IPS-NIHi7 (cell line): ENCODE measurements around the gene SALL1.

Experiments used
- DNase-seq: peaks from one replicate; pipeline ENCODE4 v3.0.0; 2012; ENCODE audit warnings: mixed read lengths; ENCODE audit errors: extremely low spot score

SALL1 gene

GRCh38 chr16:51150888-51151320 is at the start of gene SALL1:
Gene SALL1 (minus strand): TSS chr16:51151270. CDS start chr16:51151241, 29 bp downstream.
- DNase-seq = no peak

- DNase-seq = no peak
These were observed 49.7 kb upstream of the SALL1 start for GRCh38 chr16:51200793-51201192.

DNA sequence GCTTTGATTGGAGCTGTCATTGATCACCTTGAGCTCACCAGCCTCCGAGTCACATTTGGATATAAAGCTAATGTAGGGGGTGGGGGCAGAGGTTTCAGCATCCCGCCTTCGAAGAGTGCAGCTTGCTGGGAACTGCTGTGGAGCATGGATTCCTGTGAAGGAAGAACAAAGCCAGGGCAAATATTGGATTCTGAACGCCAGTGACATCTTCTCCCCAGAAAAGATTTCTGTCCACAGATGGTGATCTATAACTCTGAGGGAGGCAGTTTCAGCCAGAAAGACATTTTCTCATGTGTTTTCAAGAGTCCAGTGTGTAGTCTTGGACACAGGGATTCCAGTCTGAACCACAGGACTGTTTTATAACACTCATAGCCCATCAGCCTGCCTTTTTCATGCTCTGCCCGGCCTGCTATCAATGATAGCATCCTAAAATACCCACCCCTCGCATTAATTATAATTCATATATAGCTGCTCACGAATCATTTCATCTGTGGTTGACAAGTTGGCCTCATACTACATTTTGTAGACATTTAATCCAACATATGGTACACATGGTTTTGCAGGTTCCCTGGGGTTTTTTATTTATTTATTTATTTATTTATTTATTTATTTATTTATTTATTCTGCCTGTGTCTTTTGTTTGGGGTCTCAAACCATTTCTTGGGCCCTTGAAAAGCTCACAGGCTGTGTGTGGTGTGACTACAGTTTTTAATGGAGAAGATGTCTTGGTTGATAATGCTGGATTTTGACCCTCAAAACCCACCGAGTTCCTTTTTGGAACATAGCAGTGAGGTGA is 47.1 kb upstream of the SALL1 start:
- no peak for DNase-seq

- no peak for DNase-seq
These were observed 42.8 kb upstream of the SALL1 start for GRCh38 chr16:51193879-51194278.

DNA sequence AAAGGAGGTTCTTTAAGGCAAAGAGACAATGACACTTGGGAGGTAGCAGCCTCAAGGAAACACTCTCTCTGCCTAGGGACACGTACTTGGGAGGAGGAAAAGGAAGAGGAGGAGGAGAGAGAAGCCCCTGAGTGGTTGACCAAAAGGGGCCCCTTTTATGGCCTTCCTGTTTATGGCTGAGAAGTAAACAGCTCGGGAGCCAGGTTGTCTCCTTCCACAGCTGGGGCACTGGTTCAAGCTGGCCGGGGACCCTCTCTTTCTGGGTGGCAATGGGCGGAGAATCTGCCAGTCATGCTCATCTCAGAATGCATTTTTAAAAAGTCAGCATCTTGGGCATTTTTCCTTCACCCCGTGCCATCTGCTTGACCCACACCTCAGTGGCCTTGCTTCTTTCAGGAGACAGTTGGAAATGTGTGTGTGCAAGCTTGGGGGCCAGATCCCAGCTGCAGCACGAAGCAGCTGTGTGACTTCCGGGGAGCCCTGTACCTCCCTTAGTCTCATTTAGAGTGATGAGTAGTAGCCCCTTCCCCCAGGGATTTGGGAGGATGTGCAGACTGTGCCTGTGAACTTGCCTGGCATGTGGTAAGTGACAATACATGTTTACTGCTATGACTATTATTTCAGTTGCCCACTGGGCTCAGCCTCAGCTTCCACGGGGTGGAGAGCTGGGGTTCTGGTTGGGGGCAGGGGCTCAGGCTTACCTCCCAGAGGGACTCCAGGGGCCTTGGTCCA is 33.8 kb upstream of the SALL1 start:
- no peak for DNase-seq

DNA sequence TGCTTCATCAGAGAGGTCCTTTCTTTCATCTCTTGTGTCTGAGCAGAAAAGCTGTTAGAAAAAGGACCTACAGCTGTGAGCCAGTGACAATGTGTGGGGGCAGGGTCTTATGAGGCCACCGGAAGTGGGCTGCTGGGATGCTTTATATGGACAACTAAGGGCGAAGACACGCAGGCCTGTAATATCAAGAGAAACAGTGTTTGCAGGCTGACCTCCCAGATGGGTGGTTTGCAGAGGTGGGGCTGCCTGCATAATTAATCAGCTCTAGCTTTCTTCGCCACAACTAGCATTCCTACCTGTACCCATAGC is 30.4 kb upstream of the SALL1 start:
- DNase-seq = peak; percentile 57

DNA sequence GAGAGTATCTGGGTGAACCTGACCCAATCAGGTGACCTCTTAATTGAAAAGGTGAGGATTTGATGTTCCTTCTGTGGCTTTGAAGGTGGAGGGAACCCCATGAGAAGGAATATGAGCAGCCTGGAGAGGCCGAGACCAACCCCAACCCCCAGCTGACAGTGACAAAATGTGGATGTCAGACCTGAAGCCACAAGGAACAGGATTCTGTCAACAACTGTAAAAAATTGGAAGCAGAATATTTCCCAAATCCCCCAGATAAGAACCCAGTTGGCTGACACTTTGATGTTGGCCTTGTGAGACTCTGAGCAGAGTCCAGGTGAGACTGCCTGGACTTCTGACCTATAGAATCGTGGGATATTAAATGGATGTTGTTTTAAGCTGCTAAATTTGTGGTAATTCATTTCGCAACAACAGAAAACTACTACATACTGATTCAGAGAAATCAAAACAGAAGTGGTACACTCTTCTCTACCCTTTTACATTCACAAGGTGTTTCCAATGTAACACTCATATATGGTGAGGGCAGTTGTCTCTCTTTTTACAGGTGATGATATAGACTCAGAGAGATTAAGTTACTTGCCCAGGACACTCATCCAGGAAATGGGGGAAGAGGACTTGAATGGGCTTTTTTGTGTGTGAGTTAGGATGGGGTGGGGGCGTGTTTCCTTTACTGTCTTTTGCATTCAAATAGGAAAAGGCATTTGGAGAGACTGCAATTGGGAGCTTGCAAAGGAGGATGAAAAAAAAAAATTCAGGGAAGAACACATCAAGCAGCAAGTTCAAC is 29.8 kb upstream of the SALL1 start:
- DNase-seq = peak; percentile 52

DNA sequence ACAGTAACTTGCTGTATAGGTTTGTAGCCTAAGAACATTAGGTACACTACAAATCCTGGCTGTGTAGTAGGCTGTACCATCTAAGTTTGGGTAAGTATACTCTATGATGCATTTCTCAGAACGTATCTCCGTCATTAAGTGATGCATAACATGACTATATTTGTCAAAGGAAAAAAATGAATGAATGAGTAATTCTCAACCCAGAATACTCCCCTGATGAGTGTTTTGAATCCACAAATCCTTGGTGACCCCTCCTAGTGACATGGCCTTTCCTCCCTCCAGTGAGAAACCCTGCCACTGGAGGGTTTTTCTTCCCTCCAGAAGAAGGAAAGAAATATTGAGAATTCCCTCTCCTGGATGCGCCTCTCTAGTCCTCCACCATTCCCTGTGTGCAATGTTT is 24.0 kb upstream of the SALL1 start:
- DNase-seq = no peak

- DNase-seq = no peak
These were observed 21.3 kb upstream of the SALL1 start for GRCh38 chr16:51172368-51172767.

DNA sequence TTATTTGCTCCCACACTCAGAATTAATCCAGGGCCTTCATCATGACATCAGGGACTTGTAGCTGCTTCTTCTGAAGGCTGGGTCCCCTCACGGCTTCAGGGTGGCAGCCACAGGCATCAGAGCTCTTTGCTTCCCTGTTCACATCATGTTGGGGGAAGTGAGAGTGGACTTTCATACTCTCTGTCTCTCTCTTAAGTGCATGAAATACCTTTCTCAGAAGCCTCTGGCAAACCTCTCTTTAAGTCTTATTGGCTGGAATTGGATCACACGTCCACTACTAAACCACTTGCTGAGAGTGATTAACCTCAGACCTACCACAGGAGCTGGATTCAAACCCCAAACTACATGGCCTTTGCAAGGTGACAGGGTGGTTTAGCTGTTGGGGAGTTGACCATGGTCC is 17.7 kb upstream of the SALL1 start:
- DNase-seq = no peak

DNA sequence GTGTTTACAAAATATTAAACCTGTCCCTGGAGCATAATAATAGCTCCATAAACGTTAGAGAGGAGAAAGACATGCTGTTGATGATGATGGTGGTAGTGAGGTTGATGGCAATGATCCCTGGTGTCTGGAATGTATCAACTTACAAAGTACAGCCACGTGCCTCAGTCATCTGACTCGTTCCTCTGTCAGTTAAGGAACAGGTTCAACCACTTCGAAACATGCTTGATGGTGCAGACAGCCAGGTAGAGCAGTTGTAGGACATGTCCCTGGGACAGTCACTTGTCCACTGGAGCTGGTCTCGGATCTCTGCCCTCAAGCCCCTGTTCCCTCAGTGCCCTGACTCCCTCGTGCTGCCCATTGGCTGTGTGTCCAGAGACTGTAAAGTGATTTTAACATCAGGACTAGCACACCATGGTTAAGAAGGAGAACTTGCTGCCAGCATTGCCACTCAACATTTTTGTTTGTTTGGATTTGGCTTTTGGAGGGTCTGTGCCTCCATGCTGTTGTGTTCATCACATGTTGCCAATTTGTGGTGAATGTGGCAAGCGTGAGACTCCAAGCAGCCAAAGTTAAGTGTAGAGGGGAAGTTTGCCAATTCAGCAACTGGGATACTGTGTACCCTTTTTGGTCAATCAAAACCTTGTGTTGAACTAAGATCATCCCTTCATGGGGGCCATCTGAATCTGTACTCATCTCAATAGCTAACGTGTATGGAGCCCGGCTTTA is 16.3 kb upstream of the SALL1 start:
- no peak for DNase-seq

DNA sequence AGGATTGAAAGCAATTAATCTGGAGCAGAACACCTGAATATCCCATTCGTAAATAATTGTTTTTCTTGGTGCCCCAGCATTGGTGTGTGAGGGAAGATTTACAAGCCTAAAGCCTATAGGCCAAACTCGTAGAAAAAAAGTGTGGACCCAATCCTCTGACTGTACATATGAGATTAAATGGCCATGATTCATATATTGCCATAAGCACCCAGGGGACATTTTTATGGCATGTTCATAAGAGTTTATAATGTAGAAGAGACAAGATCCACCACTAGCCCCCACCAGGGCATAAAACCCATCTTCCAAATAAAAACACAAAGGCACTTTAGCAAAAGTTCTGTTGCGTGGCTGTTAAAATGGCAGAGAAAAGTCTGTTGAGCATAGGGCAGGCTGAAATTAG is 15.5 kb upstream of the SALL1 start:
- no peak for DNase-seq

DNA sequence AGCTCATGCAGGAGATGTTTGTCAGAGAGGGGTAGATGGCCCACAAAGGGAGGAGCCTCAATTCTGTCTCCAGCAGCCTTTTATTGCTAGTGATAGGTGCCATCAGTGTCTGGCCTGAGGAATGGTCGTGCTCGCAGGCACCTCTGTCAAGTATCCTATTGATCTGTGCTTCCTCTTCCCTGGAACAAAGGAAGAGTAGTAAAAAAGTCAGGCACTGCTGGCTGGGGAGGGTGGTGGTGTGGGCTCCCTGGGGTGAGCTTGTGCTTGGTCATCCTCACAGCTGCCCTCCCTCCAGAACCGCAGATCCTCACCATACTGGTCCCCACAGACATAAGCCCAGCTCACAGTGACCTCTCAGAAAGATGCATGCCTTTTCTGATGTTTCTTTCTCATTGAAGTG is 15.0 kb upstream of the SALL1 start:
- peak; percentile 18 for DNase-seq

GRCh38 chr16:51165043-51165442 is 14.0 kb upstream of the SALL1 start:
- DNase-seq = no peak

DNA sequence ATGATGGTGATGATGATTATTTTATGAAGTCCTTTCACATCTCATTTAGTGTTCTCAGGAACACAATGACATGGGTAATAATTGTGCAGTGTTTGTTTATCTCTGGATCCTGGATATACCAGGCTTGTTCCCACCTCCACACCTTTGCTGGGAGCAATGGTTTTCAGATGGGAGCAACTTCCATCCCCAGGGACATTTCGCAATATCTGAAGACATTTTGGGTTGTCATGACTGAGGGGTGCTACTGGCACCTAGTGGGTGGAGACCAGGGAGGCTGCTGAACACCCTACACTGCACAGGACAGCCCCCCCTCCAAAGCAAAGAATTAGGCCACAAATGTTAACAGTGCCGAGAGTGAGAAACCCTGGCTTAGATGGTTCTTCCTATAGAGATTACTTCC is 13.5 kb upstream of the SALL1 start:
- no peak for DNase-seq

- no peak for DNase-seq
These were observed 13.0 kb upstream of the SALL1 start for GRCh38 chr16:51163894-51164566.

DNA sequence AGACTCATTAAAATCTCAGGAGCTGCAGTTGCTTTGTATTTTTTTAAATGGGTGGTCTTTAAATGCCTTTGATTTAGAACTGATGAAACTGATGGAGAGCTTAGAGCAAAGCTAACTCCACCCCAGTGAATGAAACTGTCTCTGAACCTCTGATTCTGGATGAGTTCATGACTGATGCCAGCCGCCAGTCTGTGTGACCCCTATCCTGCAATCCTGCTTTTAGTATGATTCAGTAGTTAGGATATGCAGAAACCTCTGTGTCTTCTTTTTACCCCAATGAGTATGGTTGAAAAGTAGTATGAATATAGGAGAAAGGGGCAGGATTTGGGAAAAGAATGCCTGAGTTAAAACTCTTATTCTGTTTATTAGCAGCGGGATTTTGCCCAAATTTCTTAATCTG is 12.3 kb upstream of the SALL1 start:
- no peak for DNase-seq

DNA sequence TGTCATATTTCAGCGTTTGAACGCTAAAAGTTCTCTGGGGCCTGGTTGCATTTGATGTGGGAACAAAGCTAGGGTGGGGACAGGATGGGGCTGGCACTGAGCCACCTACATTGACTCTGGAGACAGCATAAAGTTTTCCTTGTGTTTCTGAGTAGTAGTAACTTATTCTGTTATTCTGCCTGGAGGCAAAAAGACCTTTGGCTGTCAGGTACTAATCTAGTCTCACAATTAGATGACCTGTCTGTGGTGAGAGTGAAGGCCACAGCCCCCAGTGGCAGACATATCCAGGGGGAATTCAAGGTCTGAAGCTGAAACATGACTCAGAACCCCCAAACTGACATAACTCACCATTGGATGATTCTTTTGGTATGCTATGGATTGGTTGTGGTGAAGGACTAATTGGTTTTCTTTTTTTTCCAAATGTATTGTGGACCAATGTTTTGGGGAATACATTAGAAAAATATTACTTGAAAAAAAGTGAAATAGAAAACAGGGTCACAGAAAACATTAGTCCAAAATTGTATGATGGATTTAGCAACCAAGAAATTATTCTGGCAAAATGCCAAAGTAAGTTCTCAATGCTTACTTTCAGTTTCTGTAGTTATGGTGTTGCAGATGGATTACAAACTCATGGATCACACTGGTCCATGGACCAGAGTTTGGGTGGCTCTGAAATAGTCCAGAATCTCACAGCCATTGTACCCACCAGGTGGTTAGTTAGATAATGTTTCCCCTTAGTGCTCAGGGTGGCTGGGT is 10.5 kb upstream of the SALL1 start:
- no peak for DNase-seq

DNA sequence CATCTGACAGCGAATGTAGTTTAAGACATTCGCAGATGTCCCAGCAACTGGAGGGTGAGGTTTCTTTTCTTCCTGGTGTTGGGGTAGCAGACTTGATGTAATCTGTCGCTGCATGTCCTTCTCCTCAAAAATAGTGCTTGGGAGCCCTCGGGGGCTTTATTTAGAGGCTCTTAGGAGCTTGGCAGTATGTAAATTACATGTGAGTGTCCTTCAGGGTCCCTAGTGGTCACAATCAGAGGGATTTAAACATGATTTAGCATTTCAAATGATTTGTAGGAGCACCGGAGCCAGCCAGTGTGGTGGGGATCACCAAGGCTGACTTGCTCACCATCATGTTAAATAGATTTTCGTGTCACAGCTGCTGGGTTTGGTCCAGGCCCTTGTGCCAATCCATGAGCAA is 8.8 kb upstream of the SALL1 start:
- no peak for DNase-seq

GRCh38 chr16:51159296-51159695 is 8.2 kb upstream of the SALL1 start:
- DNase-seq = no peak

- no peak for DNase-seq
These were observed 6.6 kb upstream of the SALL1 start for GRCh38 chr16:51157698-51158097.
